KMS-11 (cell line): ENCODE results near the gene PALMD.

Experiments used
- H2AFZ ChIP-seq: fragments of 200-600 bp; sonication (generic); 2 replicates; pipeline ENCODE4 v1.6.1; 2016; ENCODE audit warnings: antibody characterized with exemption, mixed run types, low read depth
- H3K27ac ChIP-seq: fragments of 200-600 bp; sonication (generic); 2 replicates; pipeline ENCODE4 v1.6.1; 2016; ENCODE audit warnings: mild to moderate bottlenecking, mixed run types
- H3K27me3 ChIP-seq: fragments of 200-600 bp; sonication (generic); 2 replicates; pipeline ENCODE4 v1.6.1; 2017; ENCODE audit warnings: mild to moderate bottlenecking, low read depth, mixed run types, moderate library complexity; ENCODE audit not compliant: insufficient read depth
- H3K36me3 ChIP-seq: fragments of 200-600 bp; sonication (generic); 2 replicates; pipeline ENCODE4 v1.6.1; 2017; ENCODE audit warnings: mild to moderate bottlenecking, mixed run types; ENCODE audit not compliant: insufficient read depth
- H3K4me1 ChIP-seq: fragments of 200-600 bp; sonication (generic); 2 replicates; pipeline ENCODE4 v1.6.1; 2016; ENCODE audit warnings: mild to moderate bottlenecking, low read depth, mixed run types; ENCODE audit not compliant: poor library complexity, severe bottlenecking
- H3K4me2 ChIP-seq: fragments of 200-600 bp; sonication (generic); 2 replicates; pipeline ENCODE4 v1.7.0; 2016; ENCODE audit warnings: mild to moderate bottlenecking, mixed run types
- H3K4me3 ChIP-seq: fragments of 200-600 bp; sonication (generic); IDR thresholded peaks from 2 replicates; pipeline ENCODE4 v1.6.1; 2017; ENCODE audit warnings: low read depth, low read length, mixed read lengths; ENCODE audit not compliant: insufficient read depth
- H3K79me2 ChIP-seq: fragments of 200-600 bp; sonication (generic); 2 replicates; pipeline ENCODE4 v1.6.1; 2016; ENCODE audit warnings: low read depth, mixed run types; ENCODE audit not compliant: insufficient read depth
- H3K9ac ChIP-seq: fragments of 200-600 bp; sonication (generic); 2 replicates; pipeline ENCODE4 v1.6.1; 2016; ENCODE audit warnings: mild to moderate bottlenecking, mixed run types
- H4K20me1 ChIP-seq: fragments of 200-600 bp; sonication (generic); 2 replicates; pipeline ENCODE4 v1.6.1; 2016; ENCODE audit warnings: mild to moderate bottlenecking, mixed run types; ENCODE audit not compliant: insufficient read depth
- CTCF ChIP-seq: fragments of 200-600 bp; sonication (generic); conservative IDR thresholded peaks from 2 replicates; pipeline ENCODE4 v1.6.1; 2017; ENCODE audit warnings: low read depth, mild to moderate bottlenecking, antibody characterized with exemption, low read length, moderate library complexity, mixed read lengths

Gene PALMD

DNA sequence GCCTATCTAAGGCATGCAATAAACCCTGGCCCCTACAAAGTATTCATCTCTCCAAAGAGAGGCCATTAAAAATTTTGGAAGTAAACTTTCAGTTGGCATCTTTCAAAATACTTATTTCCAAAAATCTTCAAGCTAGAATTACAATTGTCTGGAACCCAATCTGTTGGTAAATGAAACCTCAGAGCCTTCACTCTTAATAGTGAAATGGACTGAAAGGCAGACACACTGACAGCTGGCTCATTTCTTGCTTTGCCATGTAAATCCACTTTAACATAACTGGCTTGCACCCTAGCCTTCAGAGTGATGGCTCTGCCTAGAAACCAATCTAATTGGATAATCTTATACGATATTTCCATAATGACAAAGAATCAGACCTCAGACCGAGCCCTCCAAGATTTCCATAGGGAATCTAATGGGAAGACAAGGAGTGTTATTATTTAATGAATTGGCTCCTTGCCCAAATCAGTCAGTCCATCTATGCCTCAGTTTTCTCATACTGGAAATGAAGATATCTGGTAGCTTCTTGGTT is 9.2 kb upstream of the PALMD start:
- no peak for TF ChIP-seq CTCF
- Histone ChIP-seq H3K27me3 (no peaks in the 10 kb centered on the region), H3K4me3 (no peak overlapping the region), H3K27ac (no peak overlapping the region), H3K4me2 (no peak overlapping the region), H4K20me1 (no peaks in the 10 kb centered on the region), H2AFZ (no peak overlapping the region), H3K36me3 (no peaks in the 10 kb centered on the region), H3K79me2 (no peaks in the 10 kb centered on the region), H3K9ac (no peak overlapping the region), H3K4me1 (no peaks in the 10 kb centered on the region)

GRCh38 chr1:99638853-99639252 is 7.1 kb upstream of the PALMD start:
- Histone ChIP-seq H3K27me3 (no peaks in the 10 kb centered on the region), H3K4me3 (no peak overlapping the region), H3K27ac (no peak overlapping the region), H3K79me2 (no peaks in the 10 kb centered on the region), H3K9ac (no peak overlapping the region), H3K36me3 (no peaks in the 10 kb centered on the region), H3K4me2 (no peak overlapping the region), H3K4me1 (no peaks in the 10 kb centered on the region), H2AFZ (no peak overlapping the region), H4K20me1 (no peaks in the 10 kb centered on the region)
- no peak for TF ChIP-seq CTCF

DNA sequence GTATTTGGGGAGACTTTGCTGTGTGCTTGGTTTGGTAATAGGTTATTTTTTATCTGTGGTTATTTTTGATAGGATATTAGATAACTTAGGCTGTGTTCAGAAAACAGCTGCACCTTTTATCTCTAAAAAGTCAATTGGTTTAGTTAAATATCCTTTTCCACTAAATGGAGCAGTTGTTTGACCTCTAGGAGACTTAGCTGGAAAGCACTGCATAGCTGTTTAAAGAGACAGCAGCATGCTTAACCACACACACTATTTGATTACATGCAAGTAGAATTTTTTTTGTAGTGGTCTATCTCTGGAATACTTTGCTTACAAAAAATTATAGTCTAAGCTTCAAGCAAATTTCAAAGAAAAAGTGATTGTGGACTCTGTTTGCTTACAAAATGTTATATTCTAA is 6.5 kb upstream of the PALMD start:
- Histone ChIP-seq H3K27me3 (no peaks in the 10 kb centered on the region), H3K9ac (no peak overlapping the region), H3K27ac (no peak overlapping the region), H3K36me3 (no peaks in the 10 kb centered on the region), H3K79me2 (no peaks in the 10 kb centered on the region), H3K4me3 (no peak overlapping the region), H3K4me1 (peaks cover 4% of the 10 kb centered on the region), H4K20me1 (no peaks in the 10 kb centered on the region), H3K4me2 (no peak overlapping the region), H2AFZ (no peak overlapping the region)
- TF ChIP-seq CTCF, result no peak

DNA sequence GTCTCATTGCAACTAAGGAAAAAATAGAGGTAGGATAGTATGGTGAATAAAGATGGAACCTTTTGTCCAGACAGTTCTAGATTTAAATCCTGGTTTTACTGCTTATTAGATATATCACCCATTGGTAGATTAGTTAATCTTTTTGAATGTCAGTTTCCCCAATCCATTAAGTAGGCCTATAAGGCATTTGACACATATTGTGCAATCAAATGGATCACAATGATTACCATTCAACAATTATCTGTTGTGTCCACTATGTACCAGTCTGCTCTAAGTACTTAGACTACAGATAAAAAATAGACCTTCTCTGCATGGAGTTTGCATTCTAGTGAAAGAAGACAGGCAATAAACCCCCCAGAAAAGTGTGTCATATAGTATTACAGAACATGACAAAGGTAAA is 6.0 kb upstream of the PALMD start:
- no peaks in the 10 kb centered on the region for H3K27me3 ChIP-seq
- peaks cover 10% of the 10 kb centered on the region for H3K4me1 ChIP-seq
- no peaks in the 10 kb centered on the region for H3K79me2 ChIP-seq
- no peak overlapping the region for H3K27ac ChIP-seq
- no peak overlapping the region for H3K9ac ChIP-seq
- no peak overlapping the region for H3K4me3 ChIP-seq
- no peak overlapping the region for H2AFZ ChIP-seq
- no peaks in the 10 kb centered on the region for H4K20me1 ChIP-seq
- H3K4me2 ChIP-seq, result no peak overlapping the region
- H3K36me3 ChIP-seq, result no peaks in the 10 kb centered on the region
- TF ChIP-seq CTCF, result no peak
